GM13976 (cell line): ENCODE data around the gene NEK6.
A peak's percentile ranks its signal among the peaks of the same experiment; 100 is the strongest.

Experiments used
- DNase-seq: peaks from one replicate; pipeline ENCODE4 v3.0.0; 2012; ENCODE audit warnings: low spot score
- in situ Hi-C: fragments of 300-500 bp; cut with MboI; formaldehyde crosslinking; loops from one replicate; pipeline ENCODE4 v1.12.0; 2022; ENCODE audit warnings: low sequenced_read_pairs, mixed read lengths, inconsistent platforms; ENCODE audit not compliant: unreplicated experiment
- TF ChIP-seq, protein P1 (sequence below): IDR thresholded peaks from 2 replicates; pipeline ENCODE4 v1.5.1; 2012; ENCODE audit warnings: borderline replicate concordance, mild to moderate bottlenecking; ENCODE audit not compliant: insufficient read depth; ENCODE audit errors: extremely low read depth, missing control alignments, control extremely low read depth

Gene NEK6

GRCh38 chr9:124213396-124213795 lies 44.4 kb upstream of the NEK6 start:
- in situ Hi-C loops = no loop called here
- TF ChIP-seq, protein P1, sequence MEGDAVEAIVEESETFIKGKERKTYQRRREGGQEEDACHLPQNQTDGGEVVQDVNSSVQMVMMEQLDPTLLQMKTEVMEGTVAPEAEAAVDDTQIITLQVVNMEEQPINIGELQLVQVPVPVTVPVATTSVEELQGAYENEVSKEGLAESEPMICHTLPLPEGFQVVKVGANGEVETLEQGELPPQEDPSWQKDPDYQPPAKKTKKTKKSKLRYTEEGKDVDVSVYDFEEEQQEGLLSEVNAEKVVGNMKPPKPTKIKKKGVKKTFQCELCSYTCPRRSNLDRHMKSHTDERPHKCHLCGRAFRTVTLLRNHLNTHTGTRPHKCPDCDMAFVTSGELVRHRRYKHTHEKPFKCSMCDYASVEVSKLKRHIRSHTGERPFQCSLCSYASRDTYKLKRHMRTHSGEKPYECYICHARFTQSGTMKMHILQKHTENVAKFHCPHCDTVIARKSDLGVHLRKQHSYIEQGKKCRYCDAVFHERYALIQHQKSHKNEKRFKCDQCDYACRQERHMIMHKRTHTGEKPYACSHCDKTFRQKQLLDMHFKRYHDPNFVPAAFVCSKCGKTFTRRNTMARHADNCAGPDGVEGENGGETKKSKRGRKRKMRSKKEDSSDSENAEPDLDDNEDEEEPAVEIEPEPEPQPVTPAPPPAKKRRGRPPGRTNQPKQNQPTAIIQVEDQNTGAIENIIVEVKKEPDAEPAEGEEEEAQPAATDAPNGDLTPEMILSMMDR = no peak
- no peak for DNase-seq

DNA sequence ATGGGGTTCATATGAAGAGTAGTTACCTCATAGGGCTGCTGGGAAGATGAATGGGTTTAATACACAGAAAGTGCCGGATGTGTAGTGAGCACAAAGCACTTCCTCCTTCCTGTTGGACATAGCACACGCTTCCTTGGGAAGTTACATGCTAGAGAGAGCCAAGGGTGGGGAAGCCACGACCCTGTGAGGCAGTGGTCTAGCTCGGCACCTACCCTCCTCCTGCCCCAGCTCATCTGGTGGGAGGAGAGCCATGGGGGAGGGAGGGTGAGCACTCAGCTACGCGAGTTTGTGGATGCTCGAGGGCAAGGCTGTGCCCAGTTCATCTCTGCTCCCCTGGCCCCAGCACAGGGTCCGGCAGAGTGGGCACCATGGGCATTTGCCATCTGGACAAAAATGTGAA lies 43.6 kb upstream of the NEK6 start:
- no peak for DNase-seq
- in situ Hi-C loops = no loop called here
- TF ChIP-seq, protein P1 = no peak

GRCh38 chr9:124214596-124215367 lies 43.0 kb upstream of the NEK6 start:
- TF ChIP-seq, protein P1 = no peak
- in situ Hi-C loops = no loop called here
- DNase-seq = no peak

DNA sequence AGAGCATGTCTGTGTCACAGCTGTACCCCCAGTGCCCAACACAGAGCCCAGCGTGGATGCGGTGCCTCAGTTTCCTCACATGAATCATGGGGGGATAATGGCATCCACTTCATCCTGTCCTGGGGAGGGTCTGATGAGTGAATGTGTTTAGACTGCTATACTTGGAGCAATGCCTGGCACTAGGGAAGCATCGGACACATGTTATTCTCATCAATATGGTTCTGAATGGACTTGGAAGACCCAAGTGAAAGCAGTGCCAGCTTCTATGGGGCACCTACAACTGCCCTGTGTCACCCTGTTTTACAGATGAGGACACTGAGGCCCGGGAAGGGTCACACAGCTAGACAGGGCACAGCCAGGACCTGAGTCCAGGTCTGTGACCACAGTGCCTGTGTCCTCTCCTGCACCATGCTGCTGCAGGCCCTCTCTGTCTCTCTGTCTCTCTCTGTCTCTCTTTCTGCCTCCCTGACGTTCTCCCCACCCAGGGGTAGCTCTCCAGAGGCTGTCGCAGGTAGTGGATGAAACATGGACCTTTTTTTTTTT lies 42.3 kb upstream of the NEK6 start:
- DNase-seq = no peak
- in situ Hi-C loops = no loop called here
- TF ChIP-seq, protein P1 = no peak

- in situ Hi-C loops = no loop called here
- DNase-seq = no peak
- TF ChIP-seq, protein P1 = no peak
Observed at GRCh38 chr9:124215956-124216355, 41.8 kb upstream of the NEK6 start.

- peak; percentile 59 for DNase-seq
- in situ Hi-C loops = no loop called here
- TF ChIP-seq, protein P1 = no peak
Observed at GRCh38 chr9:124216474-124217176, 41.1 kb upstream of the NEK6 start.
